ENCODE results near the gene STK24.

The STK24 gene

DNA sequence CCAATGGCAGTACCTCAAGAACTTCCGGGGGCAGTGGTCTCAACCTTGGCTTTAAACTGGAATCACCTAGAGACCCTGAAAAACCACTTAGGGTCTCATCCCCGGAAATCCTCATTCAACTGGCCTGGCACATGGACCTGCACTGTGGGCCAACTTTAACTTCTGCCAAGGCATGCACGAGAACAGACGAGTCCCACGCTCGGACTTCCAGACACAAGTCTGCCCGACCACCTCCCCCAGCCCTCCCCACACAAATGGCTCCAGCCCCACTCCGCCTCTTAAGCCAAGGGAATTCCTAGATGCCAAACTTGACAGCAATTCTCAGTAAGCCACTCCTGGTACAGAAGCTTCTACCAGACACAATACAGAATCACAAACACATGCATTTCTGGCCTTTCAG is 114.0 kb downstream of the STK24 start:
- no peaks in the 10 kb centered on the region for H3K9me2 ChIP-seq (replicated peaks; ENCODE audit: insufficient read depth, low read length)
- no peak overlapping the region for H3K9ac ChIP-seq (ENCODE audit: low read length)
- no peaks in the 10 kb centered on the region for H3K36me3 ChIP-seq (ENCODE audit: low read length)
- no peak overlapping the region for H3K4me3 ChIP-seq (ENCODE audit: insufficient read depth, low read length, poor library complexity, severe bottlenecking)
- no peaks in the 10 kb centered on the region for H3F3A ChIP-seq (ENCODE audit: insufficient read depth)
- H3K79me2 ChIP-seq (ENCODE audit: insufficient read depth, low read length), result no peaks in the 10 kb centered on the region
- no peak overlapping the region for H3K4me2 ChIP-seq (ENCODE audit: low read depth, low read length, poor library complexity, severe bottlenecking)
- no peak for TF ChIP-seq EZH2phosphoT487 (conservative IDR thresholded peaks at IDR 0.05; ENCODE audit: low read length)
- TF ChIP-seq, protein P1, sequence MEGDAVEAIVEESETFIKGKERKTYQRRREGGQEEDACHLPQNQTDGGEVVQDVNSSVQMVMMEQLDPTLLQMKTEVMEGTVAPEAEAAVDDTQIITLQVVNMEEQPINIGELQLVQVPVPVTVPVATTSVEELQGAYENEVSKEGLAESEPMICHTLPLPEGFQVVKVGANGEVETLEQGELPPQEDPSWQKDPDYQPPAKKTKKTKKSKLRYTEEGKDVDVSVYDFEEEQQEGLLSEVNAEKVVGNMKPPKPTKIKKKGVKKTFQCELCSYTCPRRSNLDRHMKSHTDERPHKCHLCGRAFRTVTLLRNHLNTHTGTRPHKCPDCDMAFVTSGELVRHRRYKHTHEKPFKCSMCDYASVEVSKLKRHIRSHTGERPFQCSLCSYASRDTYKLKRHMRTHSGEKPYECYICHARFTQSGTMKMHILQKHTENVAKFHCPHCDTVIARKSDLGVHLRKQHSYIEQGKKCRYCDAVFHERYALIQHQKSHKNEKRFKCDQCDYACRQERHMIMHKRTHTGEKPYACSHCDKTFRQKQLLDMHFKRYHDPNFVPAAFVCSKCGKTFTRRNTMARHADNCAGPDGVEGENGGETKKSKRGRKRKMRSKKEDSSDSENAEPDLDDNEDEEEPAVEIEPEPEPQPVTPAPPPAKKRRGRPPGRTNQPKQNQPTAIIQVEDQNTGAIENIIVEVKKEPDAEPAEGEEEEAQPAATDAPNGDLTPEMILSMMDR (IDR thresholded peaks at IDR 0.05; ENCODE audit: insufficient read depth, low read length, poor library complexity, severe bottlenecking), result no peak
- no peak overlapping the region for H2AFZ ChIP-seq (ENCODE audit: low read depth, low read length, severe bottlenecking)
- H4K20me1 ChIP-seq (ENCODE audit: low read depth, low read length), result no peaks in the 10 kb centered on the region
- H3K9me3 ChIP-seq (ENCODE audit: insufficient read depth, low read length), result no peaks in the 10 kb centered on the region
- no peaks in the 10 kb centered on the region for H3K27me3 ChIP-seq (ENCODE audit: low read length)
- H3K27ac ChIP-seq (ENCODE audit: low read depth, low read length), result no peak overlapping the region

GRCh38 chr13:98462241-98462882 is 114.5 kb downstream of the STK24 start:
- Histone ChIP-seq H3K9me2 (replicated peaks; ENCODE audit: insufficient read depth, low read length) (no peaks in the 10 kb centered on the region), H3K4me3 (ENCODE audit: insufficient read depth, low read length, poor library complexity, severe bottlenecking) (no peak overlapping the region), H4K20me1 (ENCODE audit: low read depth, low read length) (no peaks in the 10 kb centered on the region), H2AFZ (ENCODE audit: low read depth, low read length, severe bottlenecking) (no peak overlapping the region), H3K4me2 (ENCODE audit: low read depth, low read length, poor library complexity, severe bottlenecking) (no peak overlapping the region), H3K9me3 (ENCODE audit: insufficient read depth, low read length) (no peaks in the 10 kb centered on the region), H3K27me3 (ENCODE audit: low read length) (no peaks in the 10 kb centered on the region), H3K9ac (ENCODE audit: low read length) (no peak overlapping the region), H3K79me2 (ENCODE audit: insufficient read depth, low read length) (no peaks in the 10 kb centered on the region), H3K27ac (ENCODE audit: low read depth, low read length) (no peak overlapping the region), H3F3A (ENCODE audit: insufficient read depth) (no peaks in the 10 kb centered on the region), H3K36me3 (ENCODE audit: low read length) (no peaks in the 10 kb centered on the region)
- TF ChIP-seq, protein P1 (IDR thresholded peaks at IDR 0.05; ENCODE audit: insufficient read depth, low read length, poor library complexity, severe bottlenecking), result no peak
- TF ChIP-seq EZH2phosphoT487 (conservative IDR thresholded peaks at IDR 0.05; ENCODE audit: low read length), result no peak

GRCh38 chr13:98461486-98462240 is 115.2 kb downstream of the STK24 start:
- H3K9me2 ChIP-seq (replicated peaks; ENCODE audit: insufficient read depth, low read length), result no peaks in the 10 kb centered on the region
- no peak overlapping the region for H3K27ac ChIP-seq (ENCODE audit: low read depth, low read length)
- H3F3A ChIP-seq (ENCODE audit: insufficient read depth), result no peaks in the 10 kb centered on the region
- no peaks in the 10 kb centered on the region for H3K27me3 ChIP-seq (ENCODE audit: low read length)
- no peaks in the 10 kb centered on the region for H3K9me3 ChIP-seq (ENCODE audit: insufficient read depth, low read length)
- H3K4me3 ChIP-seq (ENCODE audit: insufficient read depth, low read length, poor library complexity, severe bottlenecking), result no peak overlapping the region
- H3K9ac ChIP-seq (ENCODE audit: low read length), result no peak overlapping the region
- no peaks in the 10 kb centered on the region for H3K79me2 ChIP-seq (ENCODE audit: insufficient read depth, low read length)
- H4K20me1 ChIP-seq (ENCODE audit: low read depth, low read length), result no peaks in the 10 kb centered on the region
- no peaks in the 10 kb centered on the region for H3K36me3 ChIP-seq (ENCODE audit: low read length)
- H2AFZ ChIP-seq (ENCODE audit: low read depth, low read length, severe bottlenecking), result no peak overlapping the region
- H3K4me2 ChIP-seq (ENCODE audit: low read depth, low read length, poor library complexity, severe bottlenecking), result no peak overlapping the region
- TF ChIP-seq EZH2phosphoT487 (conservative IDR thresholded peaks at IDR 0.05; ENCODE audit: low read length), result no peak
- TF ChIP-seq, protein P1 (IDR thresholded peaks at IDR 0.05; ENCODE audit: insufficient read depth, low read length, poor library complexity, severe bottlenecking), result no peak

Measured in SU-DHL-6 (cell line).